Calu3 (cell line): ENCODE measurements around the gene NFE2. TPM values are rescaled to one million over a fixed set of nuclear protein-coding genes. Genes with fewer than 3 reads are reported as not detected.
"Not testable (repeated sequence)": the region's sequence is repeated elsewhere in the genome, so short reads cannot be mapped to it uniquely, and the experiment has no call there.

Experiments
- BruUV-seq: library from RNA; stranded (reverse); fragments of 400-500 nt; replicated peaks from 2 replicates; lab custom pipeline; 2021; lab: Mats Ljungman, UMichigan
- CTCF ChIA-PET: fragments of 300-600 bp; sonication (Branson Sonifier 250); formaldehyde crosslinking; loops from one replicate; lab custom pipeline; 2022; ENCODE audit warnings: antibody characterized with exemption; lab: Charles Lee
- DNase-seq: peaks from one replicate; pipeline ENCODE4 v3.0.0; 2022
- H3K27ac Mint-ChIP-seq: one replicate; pipeline ENCODE4 v1.8.0; 2022; ENCODE audit warnings: mixed read lengths; ENCODE audit not compliant: unreplicated experiment
- H3K27me3 Mint-ChIP-seq: one replicate; pipeline ENCODE4 v1.8.0; 2022; ENCODE audit warnings: mixed read lengths; ENCODE audit not compliant: unreplicated experiment
- H3K36me3 Mint-ChIP-seq: one replicate; pipeline ENCODE4 v1.8.0; 2022; ENCODE audit warnings: mild to moderate bottlenecking, moderate library complexity, mixed read lengths; ENCODE audit not compliant: insufficient read depth, unreplicated experiment
- H3K4me1 Mint-ChIP-seq: one replicate; pipeline ENCODE4 v1.8.0; 2022; ENCODE audit warnings: mild to moderate bottlenecking, low read depth, mixed read lengths; ENCODE audit not compliant: unreplicated experiment
- H3K4me3 Mint-ChIP-seq: one replicate; pipeline ENCODE4 v1.8.0; 2022; ENCODE audit warnings: mild to moderate bottlenecking, low read depth, moderate library complexity, mixed read lengths; ENCODE audit not compliant: unreplicated experiment
- H3K9me3 Mint-ChIP-seq: one replicate; pipeline ENCODE4 v1.8.0; 2022; ENCODE audit warnings: low read depth, mixed read lengths; ENCODE audit not compliant: unreplicated experiment
- CTCF ChIP-seq: fragments of 200-600 bp; IDR thresholded peaks from one replicate; pipeline ENCODE4 v1.8.0; 2022; ENCODE audit warnings: antibody characterized with exemption; ENCODE audit not compliant: unreplicated experiment
- intact Hi-C: fragments of 100-400 bp; cut with micrococcal nuclease; formaldehyde crosslinking; loops from one replicate; pipeline ENCODE4 v1.10.0; 2022; ENCODE audit not compliant: unreplicated experiment
- total RNA-seq: library from RNA; stranded (reverse); gene quantifications from 2 replicates; pipeline ENCODE4 v1.2.3, GENCODE V29; 2022

NFE2 gene
- total RNA-seq, 1 experiment from 2014 or later, result 0.80 TPM

DNA sequence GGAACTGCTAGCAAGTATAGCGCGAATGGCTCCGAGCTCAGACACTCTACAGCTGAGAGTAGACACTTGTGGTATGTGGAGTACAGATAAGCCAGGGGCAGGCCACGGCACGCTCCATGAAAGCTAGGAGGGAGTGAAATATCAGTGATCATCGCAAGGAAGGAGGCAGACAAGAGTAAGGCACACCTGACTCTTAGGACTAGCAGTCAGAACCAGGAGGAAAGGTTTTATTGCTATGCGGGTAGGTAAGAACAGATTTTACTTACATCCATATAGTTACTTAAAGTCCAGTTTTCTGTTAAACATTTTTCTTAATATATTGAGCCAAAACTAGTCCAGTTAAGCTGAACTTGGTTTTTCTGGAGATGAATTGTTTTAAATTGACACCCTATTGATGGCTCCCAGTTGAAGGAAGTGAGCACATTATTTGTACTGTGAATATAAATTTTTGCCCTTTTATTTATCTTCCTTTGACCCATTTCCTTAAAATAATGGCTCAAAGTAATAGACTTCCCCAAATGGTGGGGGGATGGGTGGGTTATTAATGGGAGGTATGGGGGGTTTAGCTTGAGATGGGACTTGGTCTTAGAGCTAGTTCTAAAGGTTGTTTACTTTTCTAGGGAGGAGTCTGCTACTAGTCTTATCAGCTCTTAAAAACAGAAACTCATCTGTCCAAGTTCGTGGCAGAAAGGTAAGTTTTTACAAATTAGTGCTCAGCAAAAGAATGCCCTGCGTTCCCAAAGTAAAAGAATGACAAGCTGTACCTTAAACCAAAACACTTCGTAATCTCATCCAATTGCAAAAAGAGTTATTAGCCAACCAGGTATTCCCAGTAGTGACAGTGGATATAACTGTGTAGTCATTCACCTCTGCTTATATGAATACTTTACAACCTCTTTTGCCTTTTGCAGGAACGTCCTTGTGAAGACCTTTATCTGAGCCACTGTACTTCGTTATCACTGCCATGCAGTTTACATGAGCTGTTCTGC is 14.5 kb downstream of the NFE2 start:
- intact Hi-C loops, result no loop called here
- H3K9me3 Mint-ChIP-seq, result no peaks in the 10 kb centered on the region
- DNase-seq, result no peak
- peak overlapping the region; percentile 50 for H3K27ac Mint-ChIP-seq
- peaks cover 6% of the 10 kb centered on the region for H3K36me3 Mint-ChIP-seq
- TF ChIP-seq CTCF, result no peak
- no peaks in the 10 kb centered on the region for H3K27me3 Mint-ChIP-seq
- H3K4me1 Mint-ChIP-seq, result peaks cover 38% of the 10 kb centered on the region
- CTCF ChIA-PET, result interaction anchor here (0.9 to 1.8 kb wide), 4 partner anchors 38 to 113 kb away, joined by 3 to 9 read pairs (median 4); partner anchors contain the start of gene COPZ1
- no peak overlapping the region for H3K4me3 Mint-ChIP-seq
- BruUV-seq, result no TSS peak

GRCh38 chr12:54285150-54286041 is 15.4 kb downstream of the NFE2 start:
- Mint-ChIP-seq H3K4me1 (peaks cover 38% of the 10 kb centered on the region), H3K36me3 (peaks cover 6% of the 10 kb centered on the region), H3K9me3 (no peaks in the 10 kb centered on the region), H3K4me3 (no peak overlapping the region), H3K27me3 (no peaks in the 10 kb centered on the region), H3K27ac (peak overlapping the region; percentile 50)
- no peak for TF ChIP-seq CTCF
- intact Hi-C loops, result no loop called here
- CTCF ChIA-PET, result interaction anchor here (0.6 to 1.4 kb wide), 2 partner anchors 40 to 85 kb away, joined by 3 to 4 read pairs; partner anchors contain the start of gene COPZ1
- DNase-seq, result no peak
- BruUV-seq, result no TSS peak

DNA sequence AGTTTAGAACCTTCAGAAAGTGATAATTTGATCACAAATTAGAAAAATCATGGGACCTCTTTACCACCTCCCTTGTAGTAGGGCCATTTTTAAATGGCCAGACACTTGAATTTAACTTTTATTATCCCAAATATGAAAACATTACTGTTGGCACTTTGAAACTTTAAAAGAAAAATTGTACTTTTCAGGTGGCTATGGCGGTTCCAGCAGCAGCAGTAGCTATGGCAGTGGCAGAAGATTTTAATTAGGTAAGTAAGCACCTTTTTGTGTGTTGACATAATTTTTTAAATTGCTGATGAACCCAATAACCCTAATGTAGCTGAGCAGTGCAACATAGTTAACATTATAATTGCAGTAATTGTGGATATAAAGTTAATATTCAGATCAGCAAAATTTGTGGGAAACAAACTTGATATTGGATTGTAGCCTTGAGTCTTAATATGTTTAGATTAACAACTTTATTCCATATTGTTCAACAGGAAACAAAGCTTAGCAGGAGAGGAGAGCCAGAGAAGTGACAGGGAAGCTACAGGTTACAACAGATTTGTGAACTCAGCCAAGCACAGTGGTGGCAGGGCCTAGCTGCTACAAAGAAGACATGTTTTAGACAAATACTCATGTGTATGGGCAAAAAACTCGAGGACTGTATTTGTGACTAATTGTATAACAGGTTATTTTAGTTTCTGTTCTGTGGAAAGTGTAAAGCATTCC is 16.6 kb downstream of the NFE2 start:
- not testable (repeated sequence) for H3K27me3 Mint-ChIP-seq, BruUV-seq, H3K36me3 Mint-ChIP-seq, DNase-seq, H3K27ac Mint-ChIP-seq, H3K9me3 Mint-ChIP-seq, H3K4me3 Mint-ChIP-seq
- peaks cover 38% of the 10 kb centered on the region for H3K4me1 Mint-ChIP-seq
- intact Hi-C loops, result loop anchor here (5.0 kb wide), 1 partner anchor 43 kb away; the partner anchor contains the start of gene COPZ1
- CTCF ChIA-PET, result interaction anchor here (1.2 kb wide), 1 partner anchor 85 kb away, joined by 3 read pairs; no protein-coding TSS in a partner anchor

- no peak for DNase-seq
- H3K27me3 Mint-ChIP-seq, result no peaks in the 10 kb centered on the region
- H3K4me3 Mint-ChIP-seq, result no peak overlapping the region
- TF ChIP-seq CTCF, result no peak
- no peak overlapping the region for H3K27ac Mint-ChIP-seq
- H3K9me3 Mint-ChIP-seq, result no peaks in the 10 kb centered on the region
- peaks cover 38% of the 10 kb centered on the region for H3K4me1 Mint-ChIP-seq
- intact Hi-C loops, result loop anchor here (5.0 kb wide), 1 partner anchor 44 kb away; the partner anchor contains the start of gene COPZ1
- H3K36me3 Mint-ChIP-seq, result no peaks in the 10 kb centered on the region
- CTCF ChIA-PET, result interaction anchor here (1.2 kb wide), 1 partner anchor 86 kb away, joined by 3 read pairs; no protein-coding TSS in a partner anchor
- BruUV-seq, result no TSS peak
Observed at GRCh38 chr12:54282949-54283593, 17.7 kb downstream of the NFE2 start.

DNA sequence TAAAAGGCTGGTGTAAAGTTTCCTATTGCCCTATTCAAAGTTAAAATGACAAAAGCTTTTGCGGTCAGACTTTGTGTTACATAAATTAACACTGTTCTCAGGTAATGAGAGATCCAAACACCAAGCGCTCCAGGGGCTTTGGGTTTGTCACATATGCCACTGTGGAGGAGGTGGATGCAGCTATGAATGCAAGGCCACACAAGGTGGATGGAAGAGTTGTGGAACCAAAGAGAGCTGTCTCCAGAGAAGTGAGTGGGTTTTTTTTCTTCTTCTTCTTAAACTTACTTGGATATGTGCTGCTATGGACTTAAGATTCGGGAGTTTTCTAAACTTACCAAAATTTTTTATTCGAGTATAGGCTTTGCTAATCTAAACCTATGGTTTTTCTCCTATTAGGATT is 19.1 kb downstream of the NFE2 start:
- not testable (repeated sequence) for BruUV-seq, H3K9me3 Mint-ChIP-seq, H3K4me3 Mint-ChIP-seq, H3K27ac Mint-ChIP-seq, H3K27me3 Mint-ChIP-seq, DNase-seq, H3K36me3 Mint-ChIP-seq
- intact Hi-C loops, result loop anchor here (5.0 kb wide), 1 partner anchor 46 kb away; the partner anchor contains the start of gene COPZ1
- peaks cover 38% of the 10 kb centered on the region for H3K4me1 Mint-ChIP-seq
- CTCF ChIA-PET, result interaction anchor here (0.6 to 3.1 kb wide), 3 partner anchors 30 to 148 kb away, joined by 3 to 21 read pairs (median 13); partner anchors contain the start of gene COPZ1

- peaks cover 37% of the 10 kb centered on the region for H3K4me1 Mint-ChIP-seq
- not testable (repeated sequence) for H3K27me3 Mint-ChIP-seq, H3K9me3 Mint-ChIP-seq, H3K27ac Mint-ChIP-seq, DNase-seq, H3K36me3 Mint-ChIP-seq, BruUV-seq, H3K4me3 Mint-ChIP-seq
- CTCF ChIA-PET, result interaction anchor here (3.1 kb wide), 2 partner anchors 30 to 43 kb away, joined by 13 to 21 read pairs; partner anchors contain the start of gene COPZ1
- intact Hi-C loops, result loop anchor here (5.0 kb wide), 1 partner anchor 46 kb away; the partner anchor contains the start of gene COPZ1
Observed at GRCh38 chr12:54281261-54281638, 19.6 kb downstream of the NFE2 start.
